GM04503 (cell line): Measurements from ENCODE around the gene HTR2B.
"Not testable (repeated sequence)": the region's sequence is repeated elsewhere in the genome, so short reads cannot be mapped to it uniquely, and the experiment has no call there.

ENCODE experiments used
- DNase-seq: peaks from one replicate; pipeline ENCODE4 v3.0.0-alpha.2; 2012; ENCODE audit warnings: low read depth

The HTR2B gene

DNA sequence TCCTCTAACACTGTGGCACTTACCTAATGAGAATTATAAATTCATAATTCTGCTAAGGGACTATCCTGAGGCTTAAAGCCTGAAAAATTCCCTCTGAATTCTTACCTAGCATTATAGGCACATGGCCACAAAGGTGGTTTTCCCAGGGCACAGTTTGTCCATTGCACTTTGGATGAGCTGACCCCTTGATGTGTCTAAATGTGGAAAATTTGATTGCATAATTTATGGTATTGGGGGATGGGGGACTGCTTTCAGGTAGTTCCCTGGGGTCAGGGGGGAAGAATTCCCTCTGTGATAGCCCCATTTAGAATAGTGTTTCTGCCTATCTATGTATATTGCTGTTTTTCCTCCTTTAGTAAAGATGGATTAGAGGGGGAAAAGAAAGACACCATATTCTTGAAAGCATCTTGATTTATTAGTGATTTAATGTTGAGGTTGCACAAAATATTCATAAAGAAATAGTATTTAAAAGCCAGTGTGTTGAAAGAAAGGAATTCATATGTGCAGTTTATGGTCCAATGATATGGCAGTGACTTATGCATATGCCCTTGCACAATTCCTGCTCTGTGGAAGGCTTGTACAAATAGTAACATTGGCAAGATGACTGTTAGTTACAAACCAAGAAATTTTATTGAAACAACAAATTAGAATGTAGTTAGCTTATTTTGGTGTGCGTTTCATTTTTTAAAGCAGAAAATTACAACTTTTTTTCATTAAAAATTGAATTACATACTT is 8.7 kb upstream of the HTR2B start:
- no peak for DNase-seq

- no peak for DNase-seq
Measured at GRCh38 chr2:231132129-231132528, 7.3 kb upstream of the HTR2B start.

DNA sequence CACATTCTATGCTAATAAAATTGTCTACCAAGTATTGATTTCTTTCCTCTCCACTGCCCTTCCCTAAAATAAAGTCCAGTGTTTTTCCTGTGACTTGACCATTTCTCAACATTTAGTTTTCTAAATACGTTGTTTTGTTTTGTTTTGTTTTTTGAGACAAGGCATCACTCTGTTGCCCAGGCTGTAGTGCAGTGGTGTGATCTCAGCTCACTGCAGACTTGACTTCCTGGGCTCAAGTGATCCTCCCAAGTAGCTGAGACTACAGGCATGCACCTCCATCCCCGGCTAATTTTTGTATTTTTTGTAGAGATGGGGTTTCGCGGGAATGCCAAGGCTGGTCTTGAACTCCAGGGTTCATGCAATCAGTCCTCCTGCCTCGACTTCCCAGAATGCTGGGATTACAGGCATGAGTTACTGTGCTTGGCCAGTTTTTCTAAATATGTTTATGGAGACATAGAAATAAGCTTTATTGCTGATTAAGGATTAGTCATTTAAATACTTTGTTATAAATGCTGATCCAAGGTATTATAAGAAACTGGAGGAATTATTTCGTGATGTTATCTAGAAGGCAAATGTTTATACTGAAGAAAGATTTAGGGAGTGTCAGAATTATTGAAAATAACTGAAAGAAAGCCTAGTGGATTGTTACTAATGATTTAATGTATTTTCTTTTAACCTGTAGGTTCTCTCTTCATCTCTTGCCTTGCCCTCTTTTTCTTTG is 5.7 kb upstream of the HTR2B start:
- no peak for DNase-seq

DNA sequence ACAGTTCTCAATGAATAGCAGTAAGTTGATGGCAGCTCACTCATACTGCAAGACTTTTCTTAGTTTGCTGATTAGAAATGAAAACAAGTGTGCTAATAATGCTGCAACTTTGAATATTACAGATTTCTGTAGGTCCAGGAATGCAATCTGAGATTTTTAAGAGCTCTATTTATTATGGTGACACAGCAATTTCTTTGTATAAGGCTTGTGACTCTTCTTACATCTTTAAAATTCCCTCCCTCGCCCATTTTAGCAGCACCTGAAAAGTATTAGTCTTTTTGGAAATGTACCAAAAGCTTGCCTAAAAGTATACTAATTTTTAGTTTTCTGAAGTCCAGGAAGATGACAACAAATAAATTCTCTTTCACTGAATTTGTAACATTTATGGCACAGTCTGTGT is 4.4 kb upstream of the HTR2B start:
- no peak for DNase-seq

DNA sequence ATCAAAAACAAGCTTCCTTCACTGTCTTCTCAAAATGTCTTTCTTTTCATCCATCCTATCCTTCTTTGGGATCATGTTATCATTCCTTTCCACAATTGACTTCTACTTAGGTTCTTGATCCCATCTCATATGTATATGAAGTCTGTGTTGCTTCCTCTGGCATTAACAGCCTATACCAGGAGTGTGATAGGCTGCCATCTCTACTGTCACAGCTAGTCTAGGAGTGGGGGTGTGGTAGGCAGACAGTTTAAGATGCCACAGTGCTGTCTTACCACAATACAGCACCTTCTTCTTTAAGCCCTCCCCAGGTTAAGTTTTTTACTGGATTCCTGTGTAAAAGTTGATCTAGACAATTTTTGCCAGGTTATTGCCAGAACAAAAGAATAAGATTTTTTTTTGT is 3.7 kb upstream of the HTR2B start:
- DNase-seq: no peak

DNA sequence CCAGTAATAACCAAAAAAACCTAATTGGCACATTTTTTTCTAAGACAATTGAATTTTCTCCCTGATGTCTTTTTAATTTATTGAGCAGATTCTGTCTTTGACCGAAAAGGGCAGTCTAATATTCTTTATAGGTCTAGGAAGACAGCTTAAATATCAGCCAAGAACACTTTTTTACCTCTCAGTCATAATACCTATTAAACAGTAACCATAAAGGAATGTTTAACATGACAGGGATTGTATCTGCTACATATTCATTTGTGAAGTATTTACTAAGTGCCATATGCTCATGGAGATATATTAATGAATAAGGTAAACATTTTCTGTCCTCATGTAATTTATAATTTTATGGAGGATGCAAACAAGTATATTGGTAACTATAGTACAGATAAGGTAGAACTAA is 3.1 kb upstream of the HTR2B start:
- DNase-seq: no peak

- no peak for DNase-seq
Measured at GRCh38 chr2:231127480-231127879, 2.6 kb upstream of the HTR2B start.

DNA sequence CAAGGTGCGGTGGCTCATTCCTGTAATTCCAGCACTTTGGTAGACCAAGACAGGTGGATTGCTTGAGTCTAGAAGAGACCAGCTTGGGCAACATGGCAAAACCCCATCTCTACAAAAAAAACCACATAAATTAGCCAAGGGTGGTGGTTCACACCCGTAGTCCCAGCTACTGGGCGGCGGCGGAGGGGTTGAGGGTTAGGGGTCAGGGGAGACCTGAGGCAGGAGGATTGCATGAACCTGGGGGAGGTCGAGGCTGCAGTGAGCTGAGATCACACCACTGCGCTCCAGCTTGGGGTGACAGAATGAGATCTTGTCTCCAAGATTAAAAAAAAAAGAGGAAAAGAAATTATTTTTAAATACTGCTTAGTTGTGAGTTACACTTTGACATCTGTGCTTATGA is 1.3 kb upstream of the HTR2B start:
- DNase-seq: no peak

GRCh38 chr2:231123362-231123898 is 1.4 kb downstream of the HTR2B start:
- no peak for DNase-seq

DNA sequence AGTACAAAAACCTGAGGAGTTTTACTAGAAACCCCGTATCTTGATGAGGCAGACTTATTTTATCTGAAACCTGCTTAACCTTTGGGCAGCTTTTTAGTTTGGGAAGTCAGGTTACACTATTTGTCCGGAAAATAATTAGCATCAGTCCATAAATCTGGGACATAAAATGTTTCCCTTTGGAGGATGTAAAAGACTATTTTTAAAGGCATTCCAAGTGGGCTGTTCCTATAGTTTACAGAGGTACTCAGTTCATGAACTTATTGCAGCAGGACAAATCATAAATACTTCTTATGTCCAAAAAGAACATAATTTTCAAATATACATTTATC is 6.3 kb downstream of the HTR2B start:
- DNase-seq: no peak

DNA sequence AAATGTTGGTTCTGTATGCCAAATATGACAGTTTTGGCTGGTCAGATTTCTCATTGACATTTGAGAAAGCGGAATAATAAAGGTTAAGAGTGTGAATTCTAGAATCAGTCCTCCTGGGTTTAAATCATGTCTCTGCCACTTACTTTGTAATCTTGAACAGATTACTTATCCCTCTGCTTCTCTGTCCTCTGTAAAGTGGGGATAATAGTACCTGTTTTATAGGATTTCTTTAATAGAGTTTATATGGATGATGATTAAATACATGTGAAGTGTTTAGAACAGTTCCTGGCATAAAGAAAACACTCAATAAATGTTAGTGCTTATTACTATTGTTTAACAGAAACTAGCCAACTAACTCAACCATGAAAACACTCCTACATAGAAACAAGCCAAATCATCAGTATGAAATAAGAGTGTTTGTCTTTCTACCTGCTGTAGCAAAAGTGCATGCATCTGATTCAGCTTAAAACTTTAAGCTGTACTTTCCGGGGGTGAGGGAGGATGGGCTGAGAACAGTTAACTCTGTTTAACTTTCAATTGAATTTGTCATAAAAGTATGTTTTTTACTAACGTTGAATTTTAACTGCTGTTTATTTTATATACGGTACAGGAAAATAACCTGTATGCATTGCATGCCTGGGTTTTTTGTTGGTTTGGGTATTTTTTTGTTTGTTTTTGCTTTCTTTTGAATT is 6.8 kb downstream of the HTR2B start:
- DNase-seq: no peak

DNA sequence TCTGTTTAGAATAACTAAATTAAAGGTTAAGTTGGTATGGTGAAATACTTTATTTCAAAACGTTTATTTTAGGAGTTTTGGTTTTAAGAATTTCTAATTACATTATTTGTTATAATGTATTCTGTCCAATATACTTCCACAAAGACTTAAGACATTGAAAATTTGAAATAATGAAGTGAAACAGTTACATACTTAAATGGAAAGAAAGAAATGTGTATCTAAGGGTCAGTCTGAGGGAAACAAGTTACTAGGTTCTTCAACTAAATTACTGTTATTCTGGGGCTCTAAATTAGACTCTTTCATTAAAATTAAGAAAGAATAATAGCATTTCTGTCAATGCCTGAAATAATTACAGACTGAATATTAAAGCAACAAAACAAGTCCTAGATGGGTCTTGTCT is 7.7 kb downstream of the HTR2B start:
- no peak for DNase-seq

GRCh38 chr2:231115651-231116050 is 9.2 kb downstream of the HTR2B start:
- DNase-seq: no peak

DNA sequence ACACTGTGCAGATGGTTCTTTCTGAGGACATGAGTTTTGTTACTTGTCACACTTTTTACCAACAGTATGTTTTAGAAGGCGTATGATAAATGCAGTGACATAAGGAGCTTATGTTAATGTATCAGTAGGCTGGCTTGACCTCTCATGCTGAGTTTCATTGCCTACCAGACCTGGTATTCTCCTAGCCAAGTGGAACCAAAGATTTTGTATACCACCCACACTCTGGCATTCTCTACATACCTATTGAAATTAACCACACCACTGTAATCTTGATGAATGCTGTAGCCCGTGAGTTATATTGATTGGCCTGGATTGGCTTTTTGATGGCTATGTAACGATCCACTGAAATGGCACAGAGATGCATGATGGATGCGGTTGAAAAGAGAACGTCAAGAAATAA is 11.4 kb downstream of the HTR2B start:
- DNase-seq: no peak

- no peak for DNase-seq
Measured at GRCh38 chr2:231111987-231112386, 12.9 kb downstream of the HTR2B start.

GRCh38 chr2:231110551-231110950 is 14.3 kb downstream of the HTR2B start:
- no peak for DNase-seq

- no peak for DNase-seq
Measured at GRCh38 chr2:231104115-231104713, 20.6 kb downstream of the HTR2B start.

- no peak for DNase-seq
Measured at GRCh38 chr2:231102772-231103171, 22.1 kb downstream of the HTR2B start.

DNA sequence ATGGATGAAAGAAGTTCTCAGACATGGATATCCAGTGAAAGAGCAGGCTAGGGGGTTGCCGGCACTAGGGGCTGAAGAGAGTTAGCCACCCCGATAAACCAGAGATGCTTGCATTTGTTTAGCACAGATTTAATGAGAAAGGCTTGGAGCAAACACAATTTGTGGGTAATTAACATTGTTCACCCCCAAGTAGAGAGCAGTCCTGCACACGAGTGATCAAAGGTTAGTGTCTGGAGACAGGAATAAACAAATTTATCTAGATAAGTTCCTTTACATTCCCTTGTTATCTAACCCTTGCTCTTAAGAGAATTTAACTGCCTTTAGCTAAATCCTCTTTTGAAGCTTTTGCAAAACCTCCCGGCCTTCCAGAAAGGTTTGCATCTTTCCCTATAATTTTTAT is 23.9 kb downstream of the HTR2B start:
- no peak for DNase-seq

- not testable (repeated sequence) for DNase-seq
Measured at GRCh38 chr2:231100321-231100720, 24.5 kb downstream of the HTR2B start.

DNA sequence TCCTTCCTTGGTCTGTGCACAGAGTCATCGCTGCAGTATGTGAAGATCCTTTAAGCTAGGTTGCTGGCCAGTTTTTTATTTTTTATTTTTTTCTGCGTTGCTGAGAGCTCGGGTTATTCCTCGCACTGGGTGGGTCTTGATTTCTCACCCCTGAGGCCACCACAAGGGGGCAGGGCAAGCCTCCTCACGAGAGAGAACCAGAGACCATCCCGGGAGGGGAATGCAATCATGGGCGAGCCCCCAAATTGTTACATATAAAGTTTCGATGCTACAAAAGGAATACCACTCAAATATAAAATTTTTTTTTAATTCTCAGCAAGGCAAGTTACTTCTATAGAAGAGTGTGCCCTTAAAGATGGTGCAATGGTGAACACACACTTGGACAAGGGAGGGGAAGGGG is 24.9 kb downstream of the HTR2B start:
- no peak for DNase-seq

- no peak for DNase-seq
Measured at GRCh38 chr2:231094736-231095346, 30.0 kb downstream of the HTR2B start.
